Myometrial cell (primary cell): ENCODE data around the gene UQCC2. TPM values are rescaled to one million over a fixed set of nuclear protein-coding genes. Genes with fewer than 3 reads are reported as not detected.

Experiments used
- total RNA-seq: library from RNA; depleted of rRNA; stranded (reverse); fragments of >200 nt; gene quantifications from 2 replicates; pipeline ENCODE4 v1.2.3, GENCODE V29; 2015

The UQCC2 gene
- 71.4 and 85.0 TPM in 2 replicates for total RNA-seq

DNA sequence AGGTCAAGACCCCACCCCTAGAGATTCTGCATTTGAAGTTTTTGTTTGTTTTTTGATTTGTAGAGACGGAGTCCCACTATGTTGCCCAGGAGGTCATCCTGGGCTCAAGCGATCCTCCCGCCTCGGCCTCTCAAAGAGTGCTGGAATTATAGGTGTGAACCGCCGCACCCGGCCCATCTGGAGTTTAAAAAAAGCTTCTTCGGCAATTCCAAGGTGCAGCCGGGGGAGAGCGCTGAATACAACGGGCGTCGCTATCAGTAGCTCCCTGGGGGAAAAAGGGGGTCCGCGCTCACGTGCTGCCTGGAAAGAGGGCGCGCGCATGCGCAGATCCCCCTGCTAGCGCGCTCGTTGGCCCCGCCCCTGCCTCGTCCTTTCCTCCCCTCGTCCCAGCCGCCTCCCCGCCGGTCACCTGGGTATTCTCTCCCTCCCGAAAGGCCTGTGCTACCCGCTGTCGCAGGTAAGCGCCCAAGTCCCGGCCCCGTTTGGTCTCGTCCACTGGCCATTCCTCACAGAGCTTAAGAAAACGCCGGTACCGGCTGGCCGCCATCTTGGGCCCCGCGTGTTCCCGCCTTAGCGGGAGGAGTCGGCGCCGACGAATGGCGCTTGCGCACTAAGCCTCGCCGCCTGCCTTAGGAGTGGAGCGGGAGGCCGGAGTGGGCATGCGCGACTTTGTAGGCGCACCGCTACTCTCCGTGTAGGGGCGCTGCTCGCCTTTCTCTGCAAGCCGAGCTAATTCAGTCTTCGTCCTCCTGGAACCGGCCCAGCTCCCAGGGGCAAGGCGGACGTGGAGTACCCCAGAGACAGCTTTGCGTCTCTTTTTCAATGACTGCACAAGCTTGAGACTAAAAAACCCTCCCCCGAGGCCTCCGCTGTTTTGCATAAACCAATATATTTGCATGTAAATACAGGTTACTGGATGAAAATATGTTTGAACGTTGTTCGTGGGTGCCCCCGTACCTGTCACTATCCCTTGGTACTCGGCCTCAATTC, at the start of gene UQCC2:
UQCC2 (minus strand) TSS at position 561 of the 990 bp plus-strand sequence; CDS start at position 547, 14 bp downstream.

DNA sequence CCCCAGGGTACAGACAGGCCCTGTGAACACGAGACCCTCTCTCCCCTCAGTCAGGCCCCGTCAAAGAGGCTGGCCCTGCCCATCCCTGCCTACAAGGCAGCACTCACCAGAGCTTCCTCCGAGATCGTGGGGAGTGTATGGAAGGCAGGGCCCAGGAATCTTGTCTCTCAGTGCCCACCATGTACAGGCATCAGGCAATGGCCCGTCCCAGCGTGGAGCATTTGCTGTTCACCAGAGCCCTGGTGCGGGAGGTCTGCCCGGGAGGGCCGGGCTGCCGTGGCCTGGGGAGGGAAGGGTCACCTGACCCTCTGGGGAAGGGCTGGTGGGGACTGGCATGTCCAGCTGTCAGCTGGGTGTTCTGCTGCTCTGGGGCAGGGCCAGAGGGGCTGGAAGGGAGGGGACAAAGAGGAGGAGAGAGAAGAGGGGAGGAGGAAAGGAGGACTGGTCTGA, 35.2 kb upstream of the UQCC2 start, which contains the start of gene IP6K3:
IP6K3 (minus strand) TSS at position 255 of the 450 bp plus-strand sequence. CDS start 11,429 bp downstream, outside the sequence.

Other genes with a start within 250 kb of the UQCC2 start
- 13.8 and 14.7 TPM in 2 replicates for gene BAK1, start 131.4 kb downstream of the UQCC2 start, total RNA-seq
- 31.7 and 31.9 TPM in 2 replicates for gene ITPR3, start 90.4 kb downstream of the UQCC2 start, total RNA-seq
- gene IP6K3, start 35.2 kb upstream of the UQCC2 start, total RNA-seq: 2.7 and 4.3 TPM in 2 replicates
- gene LEMD2, start 77.4 kb upstream of the UQCC2 start, total RNA-seq: 45.7 and 49.3 TPM in 2 replicates
- not detected in 2 replicates for gene MLN, start 92.3 kb upstream of the UQCC2 start, total RNA-seq